ENCODE results near the gene FGF22.
A peak's percentile ranks its signal among the peaks of the same experiment; 100 is the strongest.
"Not testable (repeated sequence)": the region's sequence is repeated elsewhere in the genome, so short reads cannot be mapped to it uniquely, and the experiment has no call there.

The FGF22 gene

GRCh38 chr19:615619-616018 is 24.1 kb upstream of the FGF22 start:
- H3K27me3 Mint-ChIP-seq = no peaks in the 10 kb centered on the region
- H3K27ac Mint-ChIP-seq = peak overlapping the region; percentile 58
- peak overlapping the region; percentile 76 for H3K4me3 Mint-ChIP-seq
- H3K36me3 Mint-ChIP-seq = peaks cover 2% of the 10 kb centered on the region
- no peaks in the 10 kb centered on the region for H3K9me3 Mint-ChIP-seq (ENCODE audit: low read depth)
- peaks cover 13% of the 10 kb centered on the region for H3K4me1 Mint-ChIP-seq (ENCODE audit: low read depth)

GRCh38 chr19:616062-616700 is 23.5 kb upstream of the FGF22 start:
- no peak overlapping the region for H3K27ac Mint-ChIP-seq
- peaks cover 9% of the 10 kb centered on the region for H3K4me1 Mint-ChIP-seq (ENCODE audit: low read depth)
- H3K4me3 Mint-ChIP-seq = no peak overlapping the region

GRCh38 chr19:616747-617526 is 22.7 kb upstream of the FGF22 start:
- H3K27ac Mint-ChIP-seq = no peak overlapping the region
- no peaks in the 10 kb centered on the region for H3K9me3 Mint-ChIP-seq (ENCODE audit: low read depth)
- H3K4me3 Mint-ChIP-seq = no peak overlapping the region
- no peaks in the 10 kb centered on the region for H3K27me3 Mint-ChIP-seq
- H3K4me1 Mint-ChIP-seq (ENCODE audit: low read depth) = peaks cover 3% of the 10 kb centered on the region
- H3K36me3 Mint-ChIP-seq = peaks cover 2% of the 10 kb centered on the region

More at GRCh38 chr19:616062-616700, 23.5 kb upstream of the FGF22 start:
- peaks cover 2% of the 10 kb centered on the region for H3K36me3 Mint-ChIP-seq
- H3K9me3 Mint-ChIP-seq (ENCODE audit: low read depth) = no peaks in the 10 kb centered on the region
- H3K27me3 Mint-ChIP-seq = no peaks in the 10 kb centered on the region

GRCh38 chr19:617551-618246 is 22.0 kb upstream of the FGF22 start:
- H3K9me3 Mint-ChIP-seq (ENCODE audit: low read depth) = no peaks in the 10 kb centered on the region
- peaks cover 3% of the 10 kb centered on the region for H3K4me1 Mint-ChIP-seq (ENCODE audit: low read depth)
- no peak overlapping the region for H3K4me3 Mint-ChIP-seq
- H3K27ac Mint-ChIP-seq = no peak overlapping the region
- no peaks in the 10 kb centered on the region for H3K27me3 Mint-ChIP-seq
- peaks cover 2% of the 10 kb centered on the region for H3K36me3 Mint-ChIP-seq

GRCh38 chr19:618247-618619 is 21.4 kb upstream of the FGF22 start:
- H3K4me3 Mint-ChIP-seq = no peak overlapping the region
- H3K36me3 Mint-ChIP-seq = peaks cover 2% of the 10 kb centered on the region
- no peaks in the 10 kb centered on the region for H3K9me3 Mint-ChIP-seq (ENCODE audit: low read depth)
- H3K27ac Mint-ChIP-seq = no peak overlapping the region
- H3K4me1 Mint-ChIP-seq (ENCODE audit: low read depth) = peaks cover 3% of the 10 kb centered on the region
- H3K27me3 Mint-ChIP-seq = no peaks in the 10 kb centered on the region

GRCh38 chr19:618674-619285 is 20.9 kb upstream of the FGF22 start:
- H3K27ac Mint-ChIP-seq = no peak overlapping the region
- H3K9me3 Mint-ChIP-seq (ENCODE audit: low read depth) = no peaks in the 10 kb centered on the region
- H3K4me1 Mint-ChIP-seq (ENCODE audit: low read depth) = peaks cover 3% of the 10 kb centered on the region
- H3K4me3 Mint-ChIP-seq = no peak overlapping the region
- H3K27me3 Mint-ChIP-seq = no peaks in the 10 kb centered on the region
- peaks cover 2% of the 10 kb centered on the region for H3K36me3 Mint-ChIP-seq

- peaks cover 3% of the 10 kb centered on the region for H3K4me1 Mint-ChIP-seq (ENCODE audit: low read depth)
- no peak overlapping the region for H3K27ac Mint-ChIP-seq
- no peak overlapping the region for H3K4me3 Mint-ChIP-seq
- no peaks in the 10 kb centered on the region for H3K9me3 Mint-ChIP-seq (ENCODE audit: low read depth)
- H3K36me3 Mint-ChIP-seq = peaks cover 2% of the 10 kb centered on the region
- H3K27me3 Mint-ChIP-seq = no peaks in the 10 kb centered on the region
These were observed 20.2 kb upstream of the FGF22 start for GRCh38 chr19:619286-620002.

GRCh38 chr19:620166-620862 is 19.4 kb upstream of the FGF22 start:
- Mint-ChIP-seq H3K9me3 (ENCODE audit: low read depth) (no peaks in the 10 kb centered on the region), H3K27ac (no peak overlapping the region), H3K36me3 (peaks cover 2% of the 10 kb centered on the region), H3K4me3 (no peak overlapping the region), H3K27me3 (no peaks in the 10 kb centered on the region), H3K4me1 (ENCODE audit: low read depth) (peaks cover 3% of the 10 kb centered on the region)

- H3K27ac Mint-ChIP-seq; H3K27me3 Mint-ChIP-seq; H3K4me1 Mint-ChIP-seq (ENCODE audit: low read depth); H3K36me3 Mint-ChIP-seq; H3K4me3 Mint-ChIP-seq; H3K9me3 Mint-ChIP-seq (ENCODE audit: low read depth): not testable (repeated sequence)
These were observed 18.5 kb upstream of the FGF22 start for GRCh38 chr19:621191-621590.

- Mint-ChIP-seq H3K4me1 (ENCODE audit: low read depth) (peaks cover under 1% of the 10 kb centered on the region), H3K27me3 (no peaks in the 10 kb centered on the region), H3K4me3 (no peak overlapping the region), H3K9me3 (ENCODE audit: low read depth) (no peaks in the 10 kb centered on the region), H3K27ac (no peak overlapping the region), H3K36me3 (peaks cover 2% of the 10 kb centered on the region)
These were observed 17.9 kb upstream of the FGF22 start for GRCh38 chr19:621819-622218.

GRCh38 chr19:622666-623065 is 17.0 kb upstream of the FGF22 start:
- Mint-ChIP-seq H3K36me3 (peaks cover 2% of the 10 kb centered on the region), H3K27ac (no peak overlapping the region), H3K4me1 (ENCODE audit: low read depth) (peaks cover 2% of the 10 kb centered on the region), H3K4me3 (no peak overlapping the region), H3K9me3 (ENCODE audit: low read depth) (no peaks in the 10 kb centered on the region), H3K27me3 (no peaks in the 10 kb centered on the region)

GRCh38 chr19:623175-623916 is 16.3 kb upstream of the FGF22 start:
- Mint-ChIP-seq H3K9me3 (ENCODE audit: low read depth) (no peaks in the 10 kb centered on the region), H3K4me1 (ENCODE audit: low read depth) (peaks cover 2% of the 10 kb centered on the region), H3K27ac (no peak overlapping the region), H3K27me3 (no peaks in the 10 kb centered on the region), H3K4me3 (no peak overlapping the region), H3K36me3 (peaks cover 2% of the 10 kb centered on the region)

- Mint-ChIP-seq H3K9me3 (ENCODE audit: low read depth) (no peaks in the 10 kb centered on the region), H3K4me3 (no peak overlapping the region), H3K36me3 (peaks cover 2% of the 10 kb centered on the region), H3K27ac (no peak overlapping the region), H3K27me3 (no peaks in the 10 kb centered on the region), H3K4me1 (ENCODE audit: low read depth) (peaks cover 4% of the 10 kb centered on the region)
These were observed 15.7 kb upstream of the FGF22 start for GRCh38 chr19:623974-624373.

All from activated naive CD8-positive, alpha-beta T cell (primary cell).